Measurements from ENCODE around the gene SEM1.

DNA sequence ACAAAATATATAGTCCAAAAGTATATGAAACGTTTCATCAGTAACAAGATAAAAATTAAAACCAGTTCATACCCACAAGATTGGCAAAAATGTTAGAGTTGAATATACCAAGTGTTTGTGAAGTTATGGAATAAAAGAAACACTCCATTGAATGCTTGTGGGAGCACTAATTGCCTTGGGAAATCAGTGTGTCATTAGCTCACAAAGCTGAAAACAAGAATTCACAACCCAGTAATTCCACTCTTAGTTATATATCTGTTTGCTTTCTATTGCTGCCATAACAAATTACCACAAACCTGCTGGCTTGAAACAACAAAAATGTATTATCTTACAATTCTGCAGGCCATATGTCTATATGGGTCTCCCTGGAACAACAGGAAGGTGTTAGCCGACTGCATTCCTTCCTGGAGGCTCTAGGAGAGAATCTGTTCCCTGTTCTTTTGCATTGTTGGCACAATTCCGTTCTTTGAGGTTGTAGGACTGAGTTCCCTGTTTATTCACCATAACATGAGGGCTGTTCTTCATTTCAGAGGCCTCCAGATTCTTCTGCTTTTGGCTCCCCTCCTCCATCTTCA lies 45.7 kb downstream of the SEM1 start:
- TF ChIP-seq POLR2A (IDR thresholded peaks at IDR 0.05) = no peak
- TF ChIP-seq, protein P1, sequence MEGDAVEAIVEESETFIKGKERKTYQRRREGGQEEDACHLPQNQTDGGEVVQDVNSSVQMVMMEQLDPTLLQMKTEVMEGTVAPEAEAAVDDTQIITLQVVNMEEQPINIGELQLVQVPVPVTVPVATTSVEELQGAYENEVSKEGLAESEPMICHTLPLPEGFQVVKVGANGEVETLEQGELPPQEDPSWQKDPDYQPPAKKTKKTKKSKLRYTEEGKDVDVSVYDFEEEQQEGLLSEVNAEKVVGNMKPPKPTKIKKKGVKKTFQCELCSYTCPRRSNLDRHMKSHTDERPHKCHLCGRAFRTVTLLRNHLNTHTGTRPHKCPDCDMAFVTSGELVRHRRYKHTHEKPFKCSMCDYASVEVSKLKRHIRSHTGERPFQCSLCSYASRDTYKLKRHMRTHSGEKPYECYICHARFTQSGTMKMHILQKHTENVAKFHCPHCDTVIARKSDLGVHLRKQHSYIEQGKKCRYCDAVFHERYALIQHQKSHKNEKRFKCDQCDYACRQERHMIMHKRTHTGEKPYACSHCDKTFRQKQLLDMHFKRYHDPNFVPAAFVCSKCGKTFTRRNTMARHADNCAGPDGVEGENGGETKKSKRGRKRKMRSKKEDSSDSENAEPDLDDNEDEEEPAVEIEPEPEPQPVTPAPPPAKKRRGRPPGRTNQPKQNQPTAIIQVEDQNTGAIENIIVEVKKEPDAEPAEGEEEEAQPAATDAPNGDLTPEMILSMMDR (IDR thresholded peaks at IDR 0.05) = no peak

Data from gastroesophageal sphincter (tissue), 3 donors.